RPMI7951 (cell line): ENCODE measurements around the gene TFRC. TPM values are rescaled to one million over a fixed set of nuclear protein-coding genes. Genes with fewer than 3 reads are reported as not detected.
"Not testable (repeated sequence)": the region's sequence is repeated elsewhere in the genome, so short reads cannot be mapped to it uniquely, and the experiment has no call there.

Experiments used
- DNase-seq: peaks from one replicate; pipeline ENCODE4 v3.0.0-alpha.2; 2012; ENCODE audit warnings: low read depth
- total RNA-seq: library from RNA; depleted of rRNA; stranded (reverse); fragments of >200 nt; shearing (Covaris generic); gene quantifications from 2 replicates; pipeline ENCODE4 v1.2.3, GENCODE V29; 2014; rRNA removed

Gene TFRC
- total RNA-seq, result 147 and 169 TPM in 2 replicates

DNA sequence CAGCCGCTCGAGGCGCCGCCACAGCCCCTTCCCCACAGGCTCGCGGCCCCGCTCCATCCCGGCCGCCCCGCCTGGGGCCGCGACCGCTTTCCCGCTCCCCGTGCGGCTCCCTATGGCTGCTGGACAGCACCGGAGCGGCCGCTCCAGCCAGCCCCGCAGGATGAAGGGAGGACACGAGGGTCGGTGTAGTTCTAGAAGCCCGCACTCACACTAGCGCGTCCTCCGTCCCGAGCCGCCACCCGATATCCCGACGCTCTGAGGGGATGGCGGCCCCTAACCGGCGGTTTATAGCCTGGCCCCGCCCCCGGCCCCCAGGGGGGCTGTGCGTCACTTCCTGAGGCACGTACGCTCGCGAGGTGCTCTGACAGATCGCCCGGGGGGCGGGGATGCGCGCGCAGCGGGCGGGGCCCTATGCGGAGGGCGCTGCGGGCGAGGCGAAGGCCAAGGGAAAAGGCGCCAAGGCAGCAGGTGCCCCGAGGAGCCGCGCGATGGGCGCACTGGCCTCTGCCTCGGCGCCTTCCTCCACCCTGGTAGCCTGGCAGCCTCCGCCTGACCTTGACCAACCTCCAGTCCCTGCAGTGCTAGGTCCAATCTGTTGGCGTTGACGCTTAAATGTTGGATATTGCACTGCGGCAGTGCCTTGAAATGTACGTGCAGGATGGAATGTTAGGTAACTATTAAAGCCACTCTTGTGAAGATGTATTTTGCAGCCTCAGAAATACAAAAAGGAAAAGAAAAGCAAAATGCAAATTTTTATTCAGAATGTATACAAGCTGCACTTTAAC, at the start of gene TFRC:
TFRC (minus strand) TSS at position 257 of the 785 bp plus-strand sequence. CDS start 4,991 bp downstream, outside the sequence.
- DNase-seq, result peak; percentile 93

DNA sequence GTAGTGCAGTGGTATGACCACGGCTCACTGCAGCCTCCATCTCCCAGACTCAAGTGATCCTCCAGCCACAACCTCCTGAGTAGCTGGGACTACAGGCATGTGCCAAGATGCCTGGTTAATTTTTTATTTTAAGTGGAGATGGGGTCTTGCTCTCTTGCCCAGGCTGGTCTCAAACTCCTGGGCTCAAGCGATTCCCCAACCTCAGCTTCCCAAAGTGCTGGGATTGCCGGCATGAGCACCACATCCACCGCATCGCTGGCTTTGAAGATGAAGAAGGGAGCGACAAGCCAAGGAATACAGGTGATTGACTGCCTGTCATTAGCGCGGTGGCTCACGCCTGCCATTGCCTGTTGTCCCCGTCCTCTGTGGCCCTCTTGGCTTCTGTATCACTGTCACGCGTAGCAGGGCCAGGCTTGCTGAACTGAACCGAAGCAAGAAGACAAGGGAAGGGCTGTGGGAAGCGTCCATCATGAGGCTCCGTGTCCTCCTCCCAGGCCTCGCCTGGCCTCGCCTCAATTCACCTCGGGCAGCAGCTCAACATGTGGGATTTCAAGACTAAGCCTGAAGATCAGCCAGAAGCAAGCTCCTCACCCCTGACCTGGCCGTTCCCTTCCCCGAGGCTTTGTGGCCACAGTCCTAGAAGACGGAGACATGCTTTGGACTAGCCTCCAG, 46.4 kb upstream of the TFRC start:
- no peak for DNase-seq

DNA sequence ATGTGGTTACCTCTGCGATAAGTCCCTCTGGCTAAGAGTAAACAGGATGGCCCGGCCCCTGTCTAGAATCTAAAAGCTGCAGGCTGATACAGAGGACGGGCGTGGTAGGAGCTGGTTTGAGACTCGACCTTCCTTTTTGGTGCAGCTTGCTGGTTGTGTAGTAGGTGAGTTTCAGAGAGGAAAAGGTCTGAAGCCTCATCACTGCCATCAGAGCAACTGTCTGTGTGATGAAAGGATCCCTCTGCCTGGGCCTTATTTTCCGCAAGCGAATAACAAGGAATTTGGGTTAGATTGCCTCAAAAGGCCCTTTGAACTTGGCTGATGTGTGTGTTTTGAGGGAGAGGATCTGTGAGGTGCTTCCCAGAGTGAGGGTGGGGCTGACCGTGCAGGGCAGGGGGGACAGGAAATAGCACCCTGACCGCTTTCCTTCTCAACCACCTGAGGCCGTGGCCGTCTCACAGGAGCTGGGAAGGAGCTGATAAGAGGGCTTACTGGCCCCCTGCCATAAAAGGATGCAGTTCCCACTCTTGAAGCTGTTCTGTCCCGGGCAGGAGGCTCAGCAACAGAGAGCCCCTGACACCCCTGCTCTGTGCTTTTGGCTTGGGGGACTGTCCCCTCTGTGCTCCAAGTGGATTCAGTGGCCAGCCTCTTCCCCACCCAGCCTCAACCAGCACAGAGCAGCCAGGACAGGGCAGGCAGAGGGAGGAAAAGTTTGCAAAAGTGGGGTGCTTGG, 45.6 kb upstream of the TFRC start:
- DNase-seq, result no peak

DNA sequence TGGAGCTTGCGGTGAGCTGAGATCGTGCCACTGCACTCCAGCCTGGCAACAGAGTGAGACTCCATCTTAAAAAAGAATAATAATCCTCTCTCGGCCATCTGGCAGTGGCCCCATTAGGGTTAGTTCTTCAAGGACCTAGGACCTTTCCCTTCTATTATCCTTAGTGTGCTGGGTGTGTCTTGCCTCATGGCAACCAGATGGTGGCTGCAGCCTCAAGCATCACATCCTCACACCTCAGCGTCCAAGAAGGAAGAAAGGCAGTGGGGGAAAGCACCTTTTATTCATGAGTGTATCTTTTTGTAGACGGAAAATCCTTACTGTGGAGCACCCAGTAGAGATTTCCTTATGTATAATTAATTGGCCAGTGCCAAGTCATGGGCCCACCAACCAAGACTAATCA, 42.7 kb upstream of the TFRC start:
- no peak for DNase-seq

DNA sequence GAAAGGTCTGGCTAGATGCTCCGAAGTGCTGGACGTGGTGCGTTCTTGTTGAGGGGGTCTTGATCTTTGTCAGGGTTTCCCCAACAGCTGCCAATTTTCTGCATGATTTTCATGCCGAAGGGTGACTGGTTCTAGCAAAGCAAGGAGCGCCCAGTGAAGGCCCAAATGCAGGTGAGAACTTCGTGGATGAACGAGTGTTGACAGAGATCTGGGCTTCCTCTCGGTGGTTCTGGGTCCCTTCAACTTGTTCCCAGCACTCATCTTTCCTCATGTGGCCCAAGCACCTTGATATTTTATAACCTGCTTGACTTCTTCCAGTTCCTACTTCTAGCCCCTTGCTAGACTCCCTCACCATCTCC, 40.8 kb upstream of the TFRC start:
- DNase-seq, result no peak

DNA sequence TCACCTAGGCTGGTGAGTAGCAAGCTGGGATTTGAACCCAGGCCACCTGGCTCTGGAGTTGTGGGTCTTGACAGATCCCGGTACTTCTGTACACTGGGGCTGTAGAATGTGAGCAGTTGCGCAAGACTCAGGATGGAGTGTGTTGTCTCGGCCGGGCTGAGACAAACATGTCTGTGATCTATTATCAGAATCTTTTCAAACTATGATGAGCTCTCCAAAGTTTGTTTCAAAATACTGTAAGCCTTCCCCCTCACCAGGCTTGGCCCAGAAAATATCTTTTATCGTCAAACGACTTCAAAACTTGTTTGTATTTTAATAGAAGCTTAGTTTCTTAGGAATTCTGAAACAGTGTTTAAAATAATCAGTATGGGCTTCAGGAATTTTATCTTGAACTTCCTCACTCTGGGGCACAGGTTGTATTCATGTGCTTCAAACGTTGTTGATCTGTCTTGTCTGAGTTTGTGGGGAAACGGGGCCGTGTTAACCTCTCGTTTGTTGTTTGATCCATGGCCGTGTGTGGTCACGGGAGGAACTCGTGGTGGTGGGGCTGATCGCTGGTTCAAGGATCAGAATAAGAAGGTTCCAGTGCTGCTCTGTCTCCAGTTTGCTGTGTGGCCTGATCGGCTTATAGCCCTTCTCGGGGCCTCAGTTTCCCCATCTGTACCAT, 40.3 kb upstream of the TFRC start:
- no peak for DNase-seq

DNA sequence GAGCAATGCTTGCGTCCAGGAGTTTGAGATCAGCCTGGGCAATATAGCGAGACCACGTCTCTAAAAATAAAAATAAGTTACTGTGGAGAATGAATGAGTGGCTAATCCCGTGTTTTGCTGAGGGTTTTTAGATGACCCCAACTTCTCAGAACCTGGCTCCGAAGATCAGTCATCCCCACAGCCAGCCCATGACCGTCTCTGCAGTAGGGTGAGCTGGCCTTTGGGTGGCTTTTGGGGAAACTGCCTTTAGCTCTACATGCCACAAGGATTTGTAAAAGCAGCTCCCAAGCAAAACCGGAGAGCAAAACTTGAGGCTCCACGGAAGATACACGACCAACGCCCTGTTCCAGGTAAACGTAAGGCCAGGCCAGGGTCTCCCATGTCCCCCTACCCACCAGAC, 39.2 kb upstream of the TFRC start:
- DNase-seq, result no peak

DNA sequence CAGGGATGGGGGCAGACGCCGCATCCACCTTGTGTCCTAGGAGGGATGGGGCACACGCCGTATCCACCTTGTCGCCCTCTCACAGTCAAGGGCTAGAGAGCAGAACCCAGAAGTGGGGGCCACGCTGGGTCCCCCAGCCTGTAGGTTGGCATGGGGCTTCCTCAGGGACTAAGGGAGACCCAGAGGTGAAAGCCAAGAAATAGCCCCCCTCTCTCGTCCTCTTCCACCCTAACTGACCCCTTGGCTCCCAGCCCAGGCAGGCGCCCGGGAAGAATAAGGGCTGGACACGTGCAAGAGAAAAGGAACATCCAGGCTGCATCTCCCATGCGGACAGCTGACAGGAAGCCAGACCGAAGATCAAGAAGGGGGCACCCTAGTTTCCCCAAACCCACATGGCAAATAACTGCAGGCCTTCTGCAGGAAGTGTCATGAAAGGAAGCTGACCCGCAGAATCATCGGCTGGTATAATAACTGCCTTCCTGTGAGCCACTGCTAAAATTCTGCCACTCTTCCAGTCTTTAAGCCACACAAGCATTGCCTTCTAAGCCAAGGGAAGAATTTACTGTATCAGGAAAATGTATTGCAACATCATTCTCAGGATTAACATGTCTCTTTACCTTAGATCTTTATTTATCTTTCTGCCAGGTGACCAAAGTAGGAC, 38.5 kb upstream of the TFRC start:
- DNase-seq, result no peak

DNA sequence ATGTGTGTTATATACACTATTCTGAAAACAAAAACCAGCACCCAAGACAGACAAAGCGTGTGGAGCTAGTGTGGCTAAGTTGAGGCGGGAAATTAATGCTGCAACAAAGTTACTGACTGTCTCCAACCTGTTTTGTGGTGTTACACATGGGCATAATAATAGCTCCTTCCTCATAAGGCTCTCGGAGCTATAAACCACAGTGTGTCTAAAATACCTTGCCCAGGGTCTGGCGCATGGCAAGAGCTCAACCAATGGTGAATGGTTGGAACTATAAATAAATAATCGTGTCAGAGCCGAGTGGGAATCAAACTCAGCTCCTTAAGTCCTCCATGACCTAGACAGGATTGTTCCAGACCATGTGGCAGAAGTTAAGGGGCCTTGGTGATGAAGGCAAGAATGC, 35.9 kb upstream of the TFRC start:
- no peak for DNase-seq

DNA sequence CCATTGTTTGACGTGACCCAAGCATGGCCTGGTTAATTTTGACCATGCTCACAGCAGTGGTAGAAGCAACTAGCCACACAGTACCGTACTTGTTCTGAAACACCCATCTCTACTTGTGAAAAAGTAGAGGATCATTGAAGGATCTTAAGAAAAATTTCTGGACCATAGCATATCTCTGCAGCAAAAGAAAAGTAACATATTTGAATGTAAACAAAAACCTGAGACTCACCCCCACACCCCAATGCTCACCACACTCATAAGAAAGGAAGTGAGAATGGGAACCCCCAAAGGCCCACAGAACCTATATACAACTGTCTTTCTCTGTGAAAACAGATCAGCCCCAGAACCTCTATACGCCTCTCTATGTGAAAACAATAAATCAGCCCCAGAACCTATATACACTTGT, 33.8 kb upstream of the TFRC start:
- DNase-seq, result no peak

DNA sequence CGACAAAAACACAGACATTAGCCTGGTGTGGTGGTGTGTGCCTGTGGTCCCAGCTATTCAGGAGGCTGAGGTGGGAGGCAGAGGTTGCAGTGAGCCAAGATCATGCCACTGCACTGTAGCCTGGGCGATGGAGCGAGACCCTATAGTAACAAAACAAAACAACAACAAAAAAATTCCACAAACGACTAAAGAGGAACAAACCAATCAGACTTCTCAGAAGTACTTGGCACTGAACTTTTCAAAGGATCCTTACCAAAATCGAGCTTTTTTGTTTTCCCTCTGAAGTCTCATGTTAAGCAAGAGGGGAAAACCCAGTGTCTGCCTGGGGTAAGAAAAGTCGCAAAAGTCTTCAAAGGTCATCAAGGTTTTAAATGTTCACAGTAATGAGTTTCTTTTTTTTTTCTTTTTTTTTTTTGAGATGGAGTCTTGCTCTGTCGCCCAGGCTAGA, 30.1 kb upstream of the TFRC start:
- DNase-seq, result no peak

DNA sequence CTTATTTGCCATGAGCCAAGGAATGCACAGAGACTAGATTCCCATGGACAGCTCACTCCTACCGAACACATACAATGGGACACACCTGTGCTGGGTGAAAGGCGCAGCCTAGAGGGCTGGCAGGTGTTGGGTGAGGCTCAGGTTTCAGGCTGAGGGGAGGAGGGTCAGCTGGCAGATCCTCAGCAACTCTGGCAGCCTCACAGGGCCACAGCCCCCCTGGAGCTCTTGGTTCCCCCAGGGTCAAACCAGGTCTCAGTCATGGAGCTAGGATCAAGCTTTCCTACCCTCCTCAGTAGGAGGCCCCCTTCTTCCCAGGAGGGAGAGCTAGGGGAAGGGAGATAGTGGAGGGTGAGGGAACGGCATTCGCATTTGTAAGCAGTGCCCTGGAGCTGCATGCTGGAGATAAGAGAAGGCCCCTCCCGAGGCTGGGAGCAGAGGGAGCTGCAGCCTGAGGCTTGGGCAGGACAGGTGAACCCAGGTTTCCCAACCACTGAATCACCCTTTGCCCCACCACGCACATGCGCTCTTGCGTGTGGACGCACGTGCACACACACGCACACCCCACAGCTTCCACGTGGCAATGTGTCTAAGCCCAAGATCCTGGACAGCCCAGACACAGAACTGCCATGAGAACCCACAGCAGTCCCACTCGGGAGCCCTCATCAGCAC, 26.3 kb upstream of the TFRC start:
- no peak for DNase-seq

DNA sequence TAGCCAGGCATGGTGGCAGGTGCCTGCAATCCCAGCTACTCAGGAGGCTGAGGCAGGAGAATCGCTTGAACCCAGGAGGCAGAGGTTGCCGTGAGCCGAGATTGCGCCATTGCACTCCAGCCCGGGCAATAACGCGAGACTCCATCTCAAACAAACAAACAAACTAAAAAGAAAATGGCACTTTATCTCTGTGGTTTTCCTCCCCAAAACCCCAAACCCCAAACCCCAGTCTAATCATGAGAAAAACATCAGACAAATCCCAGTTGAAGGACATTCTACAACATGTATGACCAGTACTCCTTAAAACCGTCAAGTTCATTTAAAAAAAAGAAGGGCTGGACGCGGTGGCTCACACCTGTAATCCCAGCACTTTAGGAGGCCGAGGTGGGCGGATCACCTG, 22.8 kb upstream of the TFRC start:
- not testable (repeated sequence) for DNase-seq

DNA sequence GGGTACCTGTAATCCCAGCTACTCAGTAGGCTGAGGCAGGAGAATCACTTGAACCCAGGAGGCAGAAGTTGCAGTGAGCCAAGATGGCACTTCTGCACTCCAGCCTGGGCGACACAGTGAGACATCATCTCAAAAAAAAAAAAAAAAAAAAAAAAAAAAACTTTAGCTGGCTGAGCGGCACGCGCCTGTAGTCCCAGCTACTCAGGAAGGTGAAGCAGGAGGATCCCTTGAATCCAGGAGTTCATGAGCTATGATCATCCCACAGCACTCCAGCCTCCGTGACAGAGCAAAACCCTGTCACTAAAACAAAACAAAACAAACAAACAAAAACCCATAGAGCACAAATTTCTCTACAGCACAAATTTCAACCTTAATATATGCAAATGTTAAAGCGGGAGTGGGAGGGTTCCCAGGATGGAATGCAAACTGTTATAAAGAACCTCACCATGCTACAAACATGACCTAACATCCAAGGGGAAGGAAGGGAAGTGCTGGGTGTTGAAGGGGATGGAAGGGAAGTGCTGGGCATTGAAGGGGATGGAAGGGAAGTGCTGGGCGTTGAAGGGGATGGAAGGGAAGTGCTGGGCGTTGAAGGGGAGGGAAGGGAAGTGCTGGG, 16.6 kb upstream of the TFRC start:
- not testable (repeated sequence) for DNase-seq

DNA sequence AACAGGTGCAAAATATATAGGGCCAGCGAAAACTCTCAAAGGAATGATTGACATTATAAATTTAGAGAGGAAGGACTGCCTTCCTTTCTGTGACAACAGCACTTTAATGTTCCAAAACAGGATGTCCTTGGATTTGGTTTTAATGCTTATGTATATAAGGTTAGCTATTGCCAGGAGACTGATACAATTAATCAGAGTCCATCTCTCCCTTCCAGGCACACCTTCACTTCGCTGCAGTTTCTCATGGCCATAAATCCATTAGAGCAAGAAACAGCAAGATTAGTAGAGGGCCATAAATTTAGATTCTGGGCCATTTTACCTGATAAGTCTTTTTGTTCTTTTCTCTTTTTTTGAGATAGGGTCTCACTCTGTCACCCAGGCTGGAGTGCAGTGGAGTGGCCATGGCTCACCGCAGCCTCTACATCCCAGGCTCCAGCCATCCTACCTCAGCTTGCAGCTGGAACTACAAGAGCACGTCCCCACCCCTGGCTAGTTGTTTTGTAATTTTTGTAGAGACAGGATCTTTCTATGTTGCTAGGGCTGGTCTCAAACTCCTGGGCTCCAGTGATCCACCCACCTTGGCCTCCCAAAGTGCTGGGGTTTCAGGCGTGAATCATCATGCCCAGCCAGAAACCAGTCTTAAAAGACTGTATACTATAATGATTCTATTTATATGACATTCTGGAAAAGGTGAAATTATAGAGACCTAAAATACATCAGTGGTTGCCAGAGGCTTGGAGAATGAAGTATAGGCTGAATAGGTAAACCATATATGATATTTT, 15.7 kb upstream of the TFRC start:
- DNase-seq, result no peak

DNA sequence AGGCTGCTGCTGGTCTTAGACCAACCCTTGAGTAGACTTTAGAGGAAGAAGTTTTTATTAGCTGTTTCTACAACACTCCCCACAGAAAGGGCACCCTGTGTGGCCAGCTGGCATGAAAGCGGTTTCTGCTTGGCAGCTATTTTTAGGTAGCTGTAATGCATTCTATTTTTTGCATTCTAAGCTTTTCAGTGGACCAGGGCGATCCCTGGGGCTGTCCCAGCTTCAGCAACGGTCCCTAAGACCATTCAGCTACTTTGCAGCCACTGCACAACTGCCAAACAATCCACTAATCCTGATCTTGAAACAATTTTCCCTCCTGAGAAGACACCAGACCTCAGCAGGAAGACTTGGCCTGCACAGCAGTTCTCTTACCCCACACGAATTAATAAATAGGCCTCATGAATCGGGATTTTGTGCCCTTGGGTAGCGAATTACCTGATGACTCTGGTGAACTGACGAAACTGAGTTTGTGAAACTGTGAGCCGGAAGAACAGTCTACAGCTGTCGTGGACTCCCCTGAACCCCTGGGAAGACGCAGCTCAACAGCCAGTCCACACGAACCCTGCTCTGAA, 14.6 kb upstream of the TFRC start:
- peak; percentile 40 for DNase-seq

DNA sequence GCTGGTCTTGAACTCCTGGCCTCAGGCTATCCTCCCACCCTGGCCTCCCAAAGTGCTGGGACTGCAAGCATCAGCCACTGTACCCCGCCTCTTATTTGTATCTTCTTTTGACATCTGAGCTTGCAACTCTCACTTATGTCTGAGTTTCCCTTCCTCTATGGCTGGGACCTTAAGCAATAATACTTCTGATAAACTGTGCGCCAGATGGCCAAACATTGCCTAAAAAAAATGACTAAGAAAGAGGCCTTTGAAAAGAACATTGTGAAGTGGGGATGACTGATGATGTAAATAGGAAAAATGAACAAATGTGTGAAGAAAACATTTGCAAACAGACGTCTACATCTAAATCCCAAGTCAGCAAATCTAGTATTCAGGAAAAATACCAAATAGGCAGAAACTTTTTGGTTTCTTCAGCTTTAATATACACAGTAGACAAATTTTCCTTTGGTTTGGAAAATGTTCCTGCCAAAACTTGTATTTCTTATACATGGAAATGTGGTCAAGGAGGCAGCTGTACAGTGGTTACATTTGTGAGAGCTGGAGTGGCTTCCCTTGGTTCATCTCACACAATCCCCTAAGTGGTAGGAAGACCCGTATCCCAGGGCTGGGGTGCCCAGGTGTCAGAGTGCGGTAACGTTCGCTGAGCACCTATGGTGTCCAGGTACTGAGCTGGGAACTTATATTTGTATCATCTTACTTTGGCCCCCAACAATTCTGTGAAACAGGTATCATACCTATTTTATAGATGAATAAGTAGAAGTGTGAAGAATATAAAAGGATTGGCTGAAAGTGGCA, 11.6 kb upstream of the TFRC start:
- DNase-seq, result no peak

DNA sequence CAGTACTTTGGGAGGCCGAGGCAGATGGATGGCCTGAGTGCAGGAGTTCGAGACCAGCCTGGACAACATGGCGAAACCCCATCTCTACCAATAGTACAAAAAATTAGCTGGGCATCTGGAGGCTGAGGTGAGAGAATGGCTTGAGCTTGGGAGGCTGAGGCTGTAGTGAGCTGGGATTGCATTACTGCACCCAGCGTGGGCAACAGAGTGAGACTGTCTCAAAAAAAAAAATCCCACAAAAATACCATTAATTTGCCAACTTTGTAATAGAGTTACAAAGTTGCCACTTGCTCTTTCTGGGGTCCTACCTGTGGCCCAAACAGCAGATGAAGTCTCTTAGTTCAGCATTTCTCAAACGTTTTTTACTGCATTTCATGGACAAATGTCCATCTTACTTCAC, 6.0 kb upstream of the TFRC start:
- no peak for DNase-seq

DNA sequence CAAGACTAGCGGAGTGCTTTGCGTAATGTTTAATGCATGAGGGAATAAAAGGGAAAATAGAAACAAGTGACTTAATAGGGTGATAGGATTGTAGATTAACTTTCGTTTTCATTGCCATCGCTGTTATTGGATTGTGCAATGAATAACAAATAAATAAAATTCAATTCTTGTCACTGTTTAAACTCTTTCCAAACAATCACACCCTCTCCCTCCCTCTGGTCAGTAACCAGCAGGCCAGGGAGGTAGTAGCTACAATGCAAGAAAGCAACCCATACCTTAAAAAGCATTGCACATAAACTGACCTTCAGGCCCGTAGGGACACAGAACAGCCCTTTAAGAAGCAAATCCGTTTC, 705 bp upstream of the TFRC start:
- DNase-seq, result no peak
